DOHH2 (cell line): ENCODE data around the gene NOTCH1.

Experiments used
- H3F3A ChIP-seq: fragments of 200-600 bp; sonication (generic), shearing (Covaris generic); 2 replicates; pipeline ENCODE4 v1.6.0; 2016; ENCODE audit warnings: antibody characterized with exemption, mild to moderate bottlenecking; ENCODE audit not compliant: control insufficient read depth, insufficient read depth
- H3K27ac ChIP-seq: fragments of 200-600 bp; sonication (generic); 2 replicates; pipeline ENCODE4 v1.5.1; 2014; ENCODE audit warnings: low read depth, mild to moderate bottlenecking, low read length, moderate library complexity
- H3K27me3 ChIP-seq: fragments of 200-600 bp; sonication (generic); 2 replicates; pipeline ENCODE4 v1.6.1; 2014; ENCODE audit warnings: mild to moderate bottlenecking, low read length, mixed read lengths; ENCODE audit not compliant: control insufficient read depth
- H3K36me3 ChIP-seq: fragments of 200-600 bp; sonication (generic); 2 replicates; pipeline ENCODE4 v1.6.1; 2014; ENCODE audit warnings: mild to moderate bottlenecking, low read length, moderate library complexity, mixed read lengths; ENCODE audit not compliant: control insufficient read depth
- H3K4me1 ChIP-seq: fragments of 200-600 bp; sonication (generic); 2 replicates; pipeline ENCODE4 v1.6.1; 2014; ENCODE audit warnings: mild to moderate bottlenecking, low read length, mixed read lengths; ENCODE audit not compliant: control insufficient read depth
- H3K4me2 ChIP-seq: fragments of 200-600 bp; sonication (generic); 2 replicates; pipeline ENCODE4 v1.6.0; 2014; ENCODE audit warnings: mild to moderate bottlenecking, low read length, moderate library complexity
- H3K4me3 ChIP-seq: fragments of 200-600 bp; sonication (generic); 2 replicates; pipeline ENCODE4 v1.5.1; 2014; ENCODE audit warnings: mild to moderate bottlenecking, low read length, mixed read lengths
- H3K79me2 ChIP-seq: fragments of 200-600 bp; sonication (generic); 2 replicates; pipeline ENCODE4 v1.6.1; 2014; ENCODE audit warnings: mild to moderate bottlenecking, low read length, mixed read lengths; ENCODE audit not compliant: control insufficient read depth
- H3K9me2 ChIP-seq: fragments of 200-600 bp; sonication (generic); replicated peaks from 2 replicates; pipeline ENCODE4 v1.6.1; 2014; ENCODE audit warnings: mild to moderate bottlenecking, low read length, mixed read lengths; ENCODE audit not compliant: control insufficient read depth
- H3K9me3 ChIP-seq: fragments of 200-600 bp; sonication (generic); 2 replicates; pipeline ENCODE4 v1.6.1; 2014; ENCODE audit warnings: antibody characterized with exemption, low read length, mixed read lengths; ENCODE audit not compliant: control insufficient read depth, insufficient read depth
- H4K20me1 ChIP-seq: fragments of 200-600 bp; sonication (generic); 2 replicates; pipeline ENCODE4 v1.6.0; 2014; ENCODE audit warnings: low read depth, mild to moderate bottlenecking, antibody characterized with exemption, low read length, moderate library complexity; ENCODE audit not compliant: control insufficient read depth, insufficient read depth
- CTCF ChIP-seq: fragments of 200-600 bp; sonication (generic); IDR thresholded peaks from one replicate; pipeline ENCODE4 v1.5.1; 2014; ENCODE audit warnings: antibody characterized with exemption, mild to moderate bottlenecking, low read depth, low read length; ENCODE audit not compliant: poor library complexity, severe bottlenecking
- EZH2phosphoT487 ChIP-seq: fragments of 200-600 bp; sonication (generic); IDR thresholded peaks from 2 replicates; pipeline ENCODE4 v1.6.1; 2017; ENCODE audit warnings: borderline replicate concordance, mild to moderate bottlenecking, antibody characterized with exemption, low read length, moderate library complexity, mixed read lengths

The NOTCH1 gene

GRCh38 chr9:136502940-136503550, 42.8 kb downstream of the NOTCH1 start:
- Histone ChIP-seq H3K9me3 (no peaks in the 10 kb centered on the region), H3K4me2 (no peak overlapping the region), H3F3A (no peaks in the 10 kb centered on the region), H3K4me3 (no peak overlapping the region), H3K27me3 (no peaks in the 10 kb centered on the region), H4K20me1 (no peaks in the 10 kb centered on the region), H3K9me2 (no peaks in the 10 kb centered on the region), H3K27ac (no peak overlapping the region), H3K79me2 (no peaks in the 10 kb centered on the region), H3K4me1 (no peaks in the 10 kb centered on the region), H3K36me3 (peaks cover 54% of the 10 kb centered on the region)
- TF ChIP-seq CTCF (peak; percentile 15), EZH2phosphoT487 (no peak)

- Histone ChIP-seq H3F3A (no peaks in the 10 kb centered on the region), H3K27me3 (no peaks in the 10 kb centered on the region), H3K27ac (no peak overlapping the region), H3K36me3 (peaks cover 53% of the 10 kb centered on the region), H3K4me1 (no peaks in the 10 kb centered on the region), H3K9me3 (no peaks in the 10 kb centered on the region), H3K9me2 (no peaks in the 10 kb centered on the region), H3K79me2 (no peaks in the 10 kb centered on the region), H4K20me1 (no peaks in the 10 kb centered on the region), H3K4me3 (no peak overlapping the region), H3K4me2 (no peak overlapping the region)
- no peak for TF ChIP-seq EZH2phosphoT487
- TF ChIP-seq CTCF = no peak
Measured at GRCh38 chr9:136502196-136502595, 43.7 kb downstream of the NOTCH1 start.

- H3K4me1 ChIP-seq = no peaks in the 10 kb centered on the region
- no peaks in the 10 kb centered on the region for H3K79me2 ChIP-seq
- H4K20me1 ChIP-seq = no peaks in the 10 kb centered on the region
- no peak overlapping the region for H3K4me2 ChIP-seq
- TF ChIP-seq CTCF = no peak
- no peak for TF ChIP-seq EZH2phosphoT487
- no peaks in the 10 kb centered on the region for H3F3A ChIP-seq
- no peaks in the 10 kb centered on the region for H3K9me3 ChIP-seq
- H3K27ac ChIP-seq = no peak overlapping the region
- no peaks in the 10 kb centered on the region for H3K9me2 ChIP-seq
- peaks cover 57% of the 10 kb centered on the region for H3K36me3 ChIP-seq
- no peaks in the 10 kb centered on the region for H3K27me3 ChIP-seq
- H3K4me3 ChIP-seq = no peak overlapping the region
Measured at GRCh38 chr9:136501686-136502085, 44.2 kb downstream of the NOTCH1 start.
